Epithelial cell of esophagus (primary cell): ENCODE results near the gene HES5.

Source experiments
- DNase-seq: peaks from one replicate; pipeline ENCODE4 v3.0.0; 2010; ENCODE audit warnings: low read depth
- H3K4me3 ChIP-seq: 2 replicates; pipeline ENCODE4 v1.5.1; 2011; ENCODE audit warnings: mild to moderate bottlenecking, low read length, control low read depth
- CTCF ChIP-seq: IDR thresholded peaks from 2 replicates; pipeline ENCODE4 v1.5.1; 2011; ENCODE audit warnings: low read depth, mild to moderate bottlenecking, low read length, control low read depth, inconsistent platforms; ENCODE audit not compliant: insufficient read depth; ENCODE audit errors: missing control alignments

Gene HES5

GRCh38 chr1:2520806-2521205 lies 9.3 kb downstream of the HES5 start:
- TF ChIP-seq CTCF, result no peak
- DNase-seq, result no peak
- H3K4me3 ChIP-seq, result no peak overlapping the region

GRCh38 chr1:2520206-2520605 lies 9.9 kb downstream of the HES5 start:
- no peak overlapping the region for H3K4me3 ChIP-seq
- no peak for DNase-seq
- no peak for TF ChIP-seq CTCF

DNA sequence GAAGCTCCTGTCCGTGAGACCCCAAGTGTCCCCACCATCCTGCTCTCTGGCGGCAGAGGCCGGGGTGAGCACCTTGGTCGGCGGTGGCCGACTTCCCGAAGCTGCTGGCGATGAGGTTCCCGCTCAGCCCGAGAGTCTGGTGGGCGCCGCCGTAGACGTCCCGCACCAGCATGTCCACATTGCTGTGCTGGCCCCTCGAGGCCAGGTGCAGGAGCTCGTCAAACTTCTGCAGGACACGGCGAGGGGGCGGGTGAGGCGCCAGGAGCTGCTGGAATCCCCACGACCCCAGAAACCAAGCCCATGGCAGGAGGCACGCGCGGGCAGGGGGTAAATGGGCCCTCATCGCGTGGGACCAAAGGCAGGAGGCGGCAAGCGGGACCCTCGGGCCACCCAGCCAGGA lies 10.3 kb downstream of the HES5 start:
- no peak for TF ChIP-seq CTCF
- no peak overlapping the region for H3K4me3 ChIP-seq
- no peak for DNase-seq

DNA sequence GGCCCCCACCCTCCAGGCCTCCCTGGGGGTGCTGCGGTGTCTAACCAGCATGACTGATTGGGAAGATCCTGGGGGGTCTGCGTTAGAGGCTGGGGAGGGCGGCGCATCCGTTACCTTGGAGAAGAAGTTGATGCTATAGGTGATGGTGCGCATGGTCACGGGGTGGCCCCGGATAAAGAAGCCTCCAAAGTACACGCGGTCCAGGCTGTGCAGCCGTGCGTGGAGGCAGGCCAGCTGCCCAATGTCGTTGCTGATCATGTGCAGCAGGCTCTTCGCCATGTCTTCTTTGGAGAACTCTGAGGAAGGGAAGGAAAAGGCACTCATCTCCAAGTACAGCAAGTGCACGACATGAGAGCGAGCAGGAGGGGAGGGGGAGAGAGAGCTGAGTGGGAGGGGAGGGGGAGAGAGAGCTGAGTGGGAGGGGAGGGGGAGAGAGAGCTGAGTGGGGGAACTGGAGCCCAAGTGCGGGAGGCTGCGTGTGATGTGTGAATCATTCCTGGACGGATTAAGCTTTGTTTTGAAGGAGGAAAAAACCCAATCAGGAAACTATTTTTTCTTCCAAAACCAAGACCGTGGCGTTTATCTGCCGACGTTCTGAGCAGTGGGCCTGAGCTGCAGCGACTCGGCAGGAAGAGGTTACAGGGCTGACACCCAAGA lies 10.9 kb downstream of the HES5 start:
- TF ChIP-seq CTCF, result no peak
- DNase-seq, result no peak
- no peak overlapping the region for H3K4me3 ChIP-seq

DNA sequence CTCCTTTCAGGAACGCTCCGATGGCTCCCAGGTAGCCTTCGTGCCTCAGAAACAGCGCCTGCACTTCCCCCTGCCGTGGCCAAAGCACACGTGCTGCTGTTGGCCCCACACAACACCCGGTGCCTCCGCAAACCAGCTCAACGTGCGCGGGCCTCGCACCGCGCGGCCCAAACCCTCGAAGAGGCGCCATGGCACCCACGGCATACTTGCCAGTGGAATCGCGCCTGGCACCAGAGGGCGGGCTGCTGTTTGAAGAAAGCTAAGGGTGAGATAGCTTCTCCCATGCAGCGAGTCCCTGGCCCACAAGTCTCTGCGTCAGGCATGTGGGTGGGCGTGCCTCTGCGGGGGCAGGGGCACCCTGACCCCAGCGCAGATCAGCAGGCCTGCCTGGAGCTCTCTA lies 11.5 kb downstream of the HES5 start:
- no peak for TF ChIP-seq CTCF
- H3K4me3 ChIP-seq, result no peak overlapping the region
- DNase-seq, result no peak

GRCh38 chr1:2517966-2518365 lies 12.1 kb downstream of the HES5 start:
- H3K4me3 ChIP-seq, result no peak overlapping the region
- no peak for DNase-seq
- TF ChIP-seq CTCF, result no peak

- TF ChIP-seq CTCF, result no peak
- no peak for DNase-seq
- H3K4me3 ChIP-seq, result no peak overlapping the region
These were observed 13.1 kb downstream of the HES5 start for GRCh38 chr1:2516946-2517345.
